ENCODE data around the gene GASK1A. TPM values are rescaled to one million over a fixed set of nuclear protein-coding genes. Genes with fewer than 3 reads are reported as not detected.

Gene GASK1A
- total and polyA plus RNA-seq, 2 donors (not counting 1 experiment from before 2014, with no cell fraction given) = 0.14 to 1.8 TPM

- H3K9ac ChIP-seq (ENCODE audit: insufficient read depth, low read length) = no peak overlapping the region
- no peak overlapping the region for H3K4me3 ChIP-seq (replicated peaks in 1 of 4; ENCODE audit: control extremely low read depth in 1 of 4, insufficient read depth in 1 of 4, low read depth in 3 of 4, low read length in 4 of 4)
- no peak overlapping the region for H3K27ac ChIP-seq (ENCODE audit: insufficient read depth, low read length)
- H3K27me3 ChIP-seq (ENCODE audit: control insufficient read depth, insufficient read depth, low read length) = no peaks in the 10 kb centered on the region
- H3K9me3 ChIP-seq (ENCODE audit: control insufficient read depth, insufficient read depth, low read depth, low read length) = no peaks in the 10 kb centered on the region
- H2AFZ ChIP-seq (ENCODE audit: low read length) = no peak overlapping the region
- H3K4me2 ChIP-seq (ENCODE audit: extremely low read depth, insufficient read depth, low read length) = no peak overlapping the region
- no peaks in the 10 kb centered on the region for H3K79me2 ChIP-seq (ENCODE audit: control insufficient read depth, insufficient read depth, low read length)
- H3K4me1 ChIP-seq (ENCODE audit: control insufficient read depth, extremely low read depth, insufficient read depth, low read length) = no peaks in the 10 kb centered on the region
- no peaks in the 10 kb centered on the region for H4K20me1 ChIP-seq (ENCODE audit: control insufficient read depth, extremely low read depth, insufficient read depth, low read length)
- no peaks in the 10 kb centered on the region for H3K36me3 ChIP-seq (ENCODE audit: control insufficient read depth, insufficient read depth, low read length)
- DNase-seq (ENCODE audit: low read depth in 2 of 2) = no peak
- TF ChIP-seq, protein P1, sequence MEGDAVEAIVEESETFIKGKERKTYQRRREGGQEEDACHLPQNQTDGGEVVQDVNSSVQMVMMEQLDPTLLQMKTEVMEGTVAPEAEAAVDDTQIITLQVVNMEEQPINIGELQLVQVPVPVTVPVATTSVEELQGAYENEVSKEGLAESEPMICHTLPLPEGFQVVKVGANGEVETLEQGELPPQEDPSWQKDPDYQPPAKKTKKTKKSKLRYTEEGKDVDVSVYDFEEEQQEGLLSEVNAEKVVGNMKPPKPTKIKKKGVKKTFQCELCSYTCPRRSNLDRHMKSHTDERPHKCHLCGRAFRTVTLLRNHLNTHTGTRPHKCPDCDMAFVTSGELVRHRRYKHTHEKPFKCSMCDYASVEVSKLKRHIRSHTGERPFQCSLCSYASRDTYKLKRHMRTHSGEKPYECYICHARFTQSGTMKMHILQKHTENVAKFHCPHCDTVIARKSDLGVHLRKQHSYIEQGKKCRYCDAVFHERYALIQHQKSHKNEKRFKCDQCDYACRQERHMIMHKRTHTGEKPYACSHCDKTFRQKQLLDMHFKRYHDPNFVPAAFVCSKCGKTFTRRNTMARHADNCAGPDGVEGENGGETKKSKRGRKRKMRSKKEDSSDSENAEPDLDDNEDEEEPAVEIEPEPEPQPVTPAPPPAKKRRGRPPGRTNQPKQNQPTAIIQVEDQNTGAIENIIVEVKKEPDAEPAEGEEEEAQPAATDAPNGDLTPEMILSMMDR (conservative IDR thresholded peaks at IDR 0.05 in 1 of 2, IDR thresholded peaks at IDR 0.05 in 1 of 2; ENCODE audit: low read depth in 1 of 2, low read length in 2 of 2) = no peak
- no peak for TF ChIP-seq EZH2 (IDR thresholded peaks at IDR 0.05; ENCODE audit: low read length, missing control alignments)
Measured at GRCh38 chr3:43075904-43076661, 97.0 kb downstream of the GASK1A start.

DNA sequence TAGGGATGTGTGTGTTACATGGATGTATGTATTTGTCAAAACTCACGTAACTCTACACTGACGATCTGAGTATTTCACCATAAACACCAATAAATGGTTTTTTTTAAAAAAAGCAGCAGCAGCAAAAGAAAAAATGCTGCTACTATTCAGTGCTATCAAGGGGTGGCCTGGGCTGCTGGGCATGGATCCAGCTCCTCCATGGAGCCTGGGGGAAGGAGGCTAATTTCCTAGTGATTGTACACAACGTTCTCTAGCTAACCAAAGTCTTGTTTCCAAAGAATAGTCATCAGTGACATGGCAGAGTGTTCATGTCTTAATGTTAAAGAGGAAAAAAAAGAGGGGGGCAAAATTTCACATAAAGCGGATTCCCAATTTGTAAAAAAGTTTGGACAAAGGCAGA is 97.7 kb downstream of the GASK1A start:
- H4K20me1 ChIP-seq (ENCODE audit: control insufficient read depth, extremely low read depth, insufficient read depth, low read length) = no peaks in the 10 kb centered on the region
- no peaks in the 10 kb centered on the region for H3K79me2 ChIP-seq (ENCODE audit: control insufficient read depth, insufficient read depth, low read length)
- no peaks in the 10 kb centered on the region for H3K4me1 ChIP-seq (ENCODE audit: control insufficient read depth, extremely low read depth, insufficient read depth, low read length)
- H3K27ac ChIP-seq (ENCODE audit: insufficient read depth, low read length) = no peak overlapping the region
- no peaks in the 10 kb centered on the region for H3K36me3 ChIP-seq (ENCODE audit: control insufficient read depth, insufficient read depth, low read length)
- no peaks in the 10 kb centered on the region for H3K9me3 ChIP-seq (ENCODE audit: control insufficient read depth, insufficient read depth, low read depth, low read length)
- no peaks in the 10 kb centered on the region for H3K27me3 ChIP-seq (ENCODE audit: control insufficient read depth, insufficient read depth, low read length)
- no peak overlapping the region for H3K4me2 ChIP-seq (ENCODE audit: extremely low read depth, insufficient read depth, low read length)
- H3K4me3 ChIP-seq (replicated peaks in 1 of 4; ENCODE audit: control extremely low read depth in 1 of 4, insufficient read depth in 1 of 4, low read depth in 3 of 4, low read length in 4 of 4) = no peak overlapping the region
- TF ChIP-seq, protein P1 (conservative IDR thresholded peaks at IDR 0.05 in 1 of 2, IDR thresholded peaks at IDR 0.05 in 1 of 2; ENCODE audit: low read depth in 1 of 2, low read length in 2 of 2) = no peak
- TF ChIP-seq EZH2 (IDR thresholded peaks at IDR 0.05; ENCODE audit: low read length, missing control alignments) = no peak
- H3K9ac ChIP-seq (ENCODE audit: insufficient read depth, low read length) = no peak overlapping the region
- peak in 1 of 2 donors; percentile 38 for DNase-seq (ENCODE audit: low read depth in 2 of 2)
- no peak overlapping the region for H2AFZ ChIP-seq (ENCODE audit: low read length)

DNA sequence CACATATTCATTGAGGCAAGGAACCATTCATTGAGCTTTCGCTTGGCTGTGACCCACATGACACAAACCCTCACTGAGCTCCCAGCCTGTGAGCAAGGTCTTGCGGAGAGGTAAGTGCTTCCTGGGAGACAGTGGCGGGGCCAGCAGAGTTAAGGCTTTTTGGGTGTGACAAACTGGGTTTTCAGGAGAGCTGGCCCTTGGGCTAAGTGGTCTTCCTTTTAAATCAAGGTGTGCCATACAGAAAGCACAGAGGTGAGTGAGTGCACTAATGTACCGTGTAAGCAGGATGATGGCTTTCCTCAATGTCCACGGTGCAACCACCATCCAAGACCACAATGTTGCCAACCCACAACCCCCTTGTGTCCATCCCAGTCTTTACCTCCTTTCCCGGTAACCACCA is 98.2 kb downstream of the GASK1A start:
- no peak for DNase-seq (ENCODE audit: low read depth in 2 of 2)
- H3K4me3 ChIP-seq (replicated peaks in 1 of 4; ENCODE audit: control extremely low read depth in 1 of 4, insufficient read depth in 1 of 4, low read depth in 3 of 4, low read length in 4 of 4) = no peak overlapping the region
- H3K36me3 ChIP-seq (ENCODE audit: control insufficient read depth, insufficient read depth, low read length) = no peaks in the 10 kb centered on the region
- H2AFZ ChIP-seq (ENCODE audit: low read length) = no peak overlapping the region
- no peaks in the 10 kb centered on the region for H3K4me1 ChIP-seq (ENCODE audit: control insufficient read depth, extremely low read depth, insufficient read depth, low read length)
- H3K27ac ChIP-seq (ENCODE audit: insufficient read depth, low read length) = no peak overlapping the region
- no peaks in the 10 kb centered on the region for H3K9me3 ChIP-seq (ENCODE audit: control insufficient read depth, insufficient read depth, low read depth, low read length)
- no peaks in the 10 kb centered on the region for H3K27me3 ChIP-seq (ENCODE audit: control insufficient read depth, insufficient read depth, low read length)
- no peaks in the 10 kb centered on the region for H3K79me2 ChIP-seq (ENCODE audit: control insufficient read depth, insufficient read depth, low read length)
- no peaks in the 10 kb centered on the region for H4K20me1 ChIP-seq (ENCODE audit: control insufficient read depth, extremely low read depth, insufficient read depth, low read length)
- H3K4me2 ChIP-seq (ENCODE audit: extremely low read depth, insufficient read depth, low read length) = no peak overlapping the region
- H3K9ac ChIP-seq (ENCODE audit: insufficient read depth, low read length) = no peak overlapping the region
- TF ChIP-seq, protein P1 (conservative IDR thresholded peaks at IDR 0.05 in 1 of 2, IDR thresholded peaks at IDR 0.05 in 1 of 2; ENCODE audit: low read depth in 1 of 2, low read length in 2 of 2) = no peak
- no peak for TF ChIP-seq EZH2 (IDR thresholded peaks at IDR 0.05; ENCODE audit: low read length, missing control alignments)

Measured in fibroblast of lung (primary cell).